Fibroblast of skin of abdomen (primary cell): ENCODE results near the gene PLEKHB2.
A peak's percentile ranks its signal among the peaks of the same experiment; 100 is the strongest.
"Not testable (repeated sequence)": the region's sequence is repeated elsewhere in the genome, so short reads cannot be mapped to it uniquely, and the experiment has no call there.

ENCODE experiments used
- DNase-seq: peaks from one replicate; pipeline ENCODE4 v3.0.0-alpha.2; 2013

PLEKHB2 gene

GRCh38 chr2:131093696-131094462 is 11.3 kb upstream of the PLEKHB2 start:
- DNase-seq = peak; percentile 67

DNA sequence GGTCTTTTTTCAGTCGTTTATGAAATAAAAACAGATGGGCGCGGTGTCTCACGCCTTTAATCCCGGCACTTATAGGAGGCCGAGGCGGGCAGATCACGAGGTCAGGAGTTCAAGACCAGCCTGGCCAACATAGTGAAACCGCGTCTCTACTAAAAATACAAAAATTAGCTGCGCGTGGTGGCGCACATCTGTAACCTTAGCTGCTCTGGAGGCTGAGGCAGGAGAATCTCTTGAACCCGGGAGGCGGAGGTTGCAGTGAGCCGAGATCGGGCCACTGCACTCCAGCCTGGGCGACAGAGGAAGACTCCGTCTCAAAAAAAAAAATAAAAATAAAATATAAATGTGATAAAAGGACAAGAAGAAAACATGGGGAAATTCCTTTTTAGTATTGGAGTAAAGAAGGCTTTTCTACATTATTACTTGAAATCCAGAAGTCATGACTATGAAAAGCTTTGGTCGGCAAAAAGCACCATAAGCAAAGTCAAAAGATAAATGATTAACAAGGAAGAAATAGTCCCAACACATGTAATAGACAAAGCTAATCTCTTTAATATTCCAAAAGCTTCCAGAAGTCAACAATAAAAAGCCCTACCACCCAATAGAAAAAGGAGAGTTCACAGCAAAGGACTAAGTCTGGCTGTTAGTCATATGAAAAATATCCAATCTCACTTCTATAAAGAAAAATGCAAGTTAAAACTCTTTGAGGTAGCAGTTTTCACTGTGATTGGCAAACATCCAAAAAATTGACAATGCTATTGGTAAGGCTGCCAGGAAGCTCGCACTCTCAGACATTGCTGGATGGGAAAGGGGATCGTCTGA is 10.5 kb upstream of the PLEKHB2 start:
- DNase-seq = peak; percentile 29

GRCh38 chr2:131103165-131103564 is 2.0 kb upstream of the PLEKHB2 start:
- no peak for DNase-seq

DNA sequence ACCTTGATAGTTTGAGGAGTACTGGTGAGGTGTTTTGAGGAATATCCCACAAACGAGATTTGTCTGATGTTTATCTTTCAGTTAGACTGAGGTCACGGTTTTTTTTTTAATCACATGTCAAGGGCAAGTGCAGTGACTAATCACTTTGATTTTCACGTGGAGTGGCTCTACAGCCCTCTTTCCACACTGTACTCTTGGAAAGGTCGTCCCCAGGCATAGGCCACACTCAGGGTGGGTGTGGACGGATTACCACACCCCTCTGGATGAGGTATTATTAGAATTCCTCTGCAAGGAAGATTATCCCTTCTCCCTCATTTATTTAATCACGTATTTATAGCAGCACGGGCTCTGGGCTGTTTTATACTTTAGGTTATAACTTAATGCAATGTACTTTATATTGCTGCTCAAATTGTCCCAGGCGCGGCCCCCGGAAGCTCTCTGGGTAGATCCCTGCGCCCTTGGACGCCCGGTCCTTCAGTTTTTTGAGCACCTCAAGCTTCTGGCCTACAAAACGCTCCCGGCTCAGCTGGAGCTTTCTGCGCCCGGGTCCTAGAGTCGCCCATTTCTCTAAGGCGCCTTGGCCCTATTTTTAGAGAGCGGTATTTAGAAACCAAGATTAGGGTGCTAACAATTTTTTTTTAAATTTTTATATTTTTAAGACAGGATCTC is 515 bp upstream of the PLEKHB2 start:
- peak; percentile 79 for DNase-seq

- DNase-seq = peak; percentile 25
Measured at GRCh38 chr2:131105950-131106801, 1.0 kb downstream of the PLEKHB2 start.

DNA sequence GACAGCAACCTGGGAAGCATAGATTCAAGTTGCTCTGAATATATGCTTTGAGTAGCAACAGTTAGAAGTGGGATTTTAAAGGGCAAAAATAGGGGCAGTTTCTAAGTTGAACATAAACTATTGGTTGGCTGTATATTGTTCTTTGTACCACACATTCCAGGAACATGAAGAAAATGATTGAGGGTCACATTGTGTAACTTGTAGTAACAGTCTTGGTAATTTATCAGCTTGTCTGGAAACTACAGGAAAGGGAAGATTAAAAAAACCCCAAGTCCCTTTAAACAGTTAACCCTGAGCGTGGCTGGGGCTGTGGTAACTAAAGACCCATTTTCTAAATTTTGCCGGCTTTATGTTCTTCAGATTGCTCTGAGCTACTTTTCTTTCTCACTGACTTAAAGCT is 7.4 kb downstream of the PLEKHB2 start:
- DNase-seq = peak; percentile 16

- DNase-seq = no peak
Measured at GRCh38 chr2:131113566-131114227, 8.6 kb downstream of the PLEKHB2 start.

- DNase-seq = not testable (repeated sequence)
Measured at GRCh38 chr2:131114950-131115349, 9.8 kb downstream of the PLEKHB2 start.

- DNase-seq = no peak
Measured at GRCh38 chr2:131115752-131116151, 10.6 kb downstream of the PLEKHB2 start.

DNA sequence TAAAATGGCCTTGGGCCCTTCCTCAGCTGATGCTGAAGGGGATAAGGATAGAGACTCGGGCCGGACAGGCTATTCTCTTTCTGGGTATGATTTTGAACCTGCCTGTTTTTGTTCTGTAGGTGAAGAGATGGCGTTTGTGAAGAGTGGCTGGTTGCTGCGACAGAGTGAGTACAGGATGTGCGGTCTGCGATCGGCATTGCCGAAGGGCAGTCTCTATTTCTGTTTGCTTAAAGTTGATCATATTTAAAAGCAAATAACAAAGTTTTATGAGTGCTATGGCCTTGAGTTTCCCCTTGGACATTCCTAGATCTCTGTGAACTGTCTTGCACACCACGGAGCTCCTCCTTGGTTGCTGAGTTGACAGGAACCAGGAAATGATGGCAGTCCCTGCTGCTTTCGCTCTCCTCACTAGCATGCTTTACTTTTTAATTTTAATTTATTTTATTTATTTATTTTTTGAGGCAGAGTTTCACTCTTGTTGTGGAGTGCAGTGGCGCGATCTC is 15.7 kb downstream of the PLEKHB2 start:
- DNase-seq = no peak

DNA sequence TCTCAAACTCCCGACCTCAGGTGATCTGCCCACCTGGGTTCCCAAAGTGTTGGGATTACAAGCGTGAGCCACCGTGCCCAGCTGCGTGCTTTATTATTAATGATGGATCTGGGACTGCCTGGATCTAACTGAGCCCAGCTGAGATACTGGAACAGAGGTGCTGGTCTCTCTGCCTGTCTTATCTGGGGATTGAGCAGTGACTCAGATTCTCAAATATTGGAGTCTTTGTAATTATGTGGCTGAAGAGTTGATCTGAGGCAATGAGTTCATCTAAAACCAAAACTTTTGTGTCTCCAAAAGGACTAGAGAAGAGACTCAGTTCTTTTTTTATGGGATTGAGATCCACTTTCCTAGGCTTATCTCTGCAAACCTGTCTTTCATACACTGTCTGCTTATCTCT is 16.3 kb downstream of the PLEKHB2 start:
- no peak for DNase-seq

GRCh38 chr2:131122496-131122895 is 17.4 kb downstream of the PLEKHB2 start:
- no peak for DNase-seq

- no peak for DNase-seq
Measured at GRCh38 chr2:131123192-131123591, 18.1 kb downstream of the PLEKHB2 start.

GRCh38 chr2:131125195-131125757 is 20.1 kb downstream of the PLEKHB2 start:
- no peak for DNase-seq

DNA sequence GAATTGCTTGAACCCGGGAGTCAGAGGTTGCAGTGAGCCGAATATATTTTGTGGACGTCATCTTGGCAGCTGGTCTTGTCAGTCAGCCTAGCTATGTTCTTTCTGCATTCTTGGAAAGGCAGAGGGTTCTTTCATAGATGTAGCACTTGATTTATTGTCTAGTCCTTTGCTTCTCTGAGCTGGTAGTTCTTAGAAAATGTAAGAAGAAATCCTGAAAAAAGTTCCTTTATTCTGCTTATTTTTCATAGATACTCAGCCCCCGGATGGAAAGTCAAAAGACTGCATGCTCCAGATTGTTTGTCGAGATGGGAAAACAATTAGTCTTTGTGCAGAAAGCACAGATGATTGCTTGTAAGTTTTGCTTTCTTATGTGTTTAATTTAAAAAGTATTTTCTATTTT is 21.3 kb downstream of the PLEKHB2 start:
- DNase-seq = no peak

DNA sequence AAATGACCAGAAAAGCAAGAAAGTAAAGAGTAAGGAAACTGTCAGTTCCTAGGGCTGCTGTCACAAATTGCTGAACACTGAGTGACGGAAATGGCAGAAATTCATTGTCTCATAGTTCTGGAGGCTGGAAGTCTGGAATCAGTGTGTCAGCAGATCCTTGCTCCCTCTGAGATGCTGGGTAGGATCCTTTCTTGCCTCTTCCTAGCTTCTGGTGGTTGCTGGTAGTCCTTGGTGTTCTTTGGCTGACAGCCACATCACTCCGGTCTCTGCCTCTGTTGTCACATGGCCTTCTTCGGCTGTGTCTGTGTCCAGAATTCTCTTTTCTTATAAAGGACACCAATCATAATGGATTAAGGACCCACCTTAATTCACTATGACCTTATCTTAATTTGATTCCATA is 21.9 kb downstream of the PLEKHB2 start:
- DNase-seq = no peak

- no peak for DNase-seq
Measured at GRCh38 chr2:131127981-131128380, 22.8 kb downstream of the PLEKHB2 start.

- DNase-seq = no peak
Measured at GRCh38 chr2:131130298-131130596, 25.1 kb downstream of the PLEKHB2 start.

DNA sequence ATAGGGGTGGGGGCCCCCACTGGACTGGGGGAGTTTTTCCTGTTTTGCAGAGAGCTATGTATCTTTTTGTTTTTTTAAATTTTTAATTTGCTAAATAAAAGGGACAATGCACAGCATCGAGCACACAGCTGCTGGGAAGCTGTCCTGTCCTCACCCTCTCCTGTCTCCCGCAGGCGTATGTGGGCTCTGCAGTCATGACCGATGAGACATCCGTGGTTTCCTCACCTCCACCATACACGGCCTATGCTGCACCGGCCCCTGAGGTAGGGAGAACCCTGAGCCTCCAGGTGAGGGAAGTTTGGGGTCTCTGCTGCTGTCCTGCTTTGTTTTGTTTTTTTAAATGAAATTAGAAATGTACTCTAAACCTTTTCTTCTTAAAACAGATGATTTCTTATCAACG is 27.6 kb downstream of the PLEKHB2 start:
- no peak for DNase-seq

DNA sequence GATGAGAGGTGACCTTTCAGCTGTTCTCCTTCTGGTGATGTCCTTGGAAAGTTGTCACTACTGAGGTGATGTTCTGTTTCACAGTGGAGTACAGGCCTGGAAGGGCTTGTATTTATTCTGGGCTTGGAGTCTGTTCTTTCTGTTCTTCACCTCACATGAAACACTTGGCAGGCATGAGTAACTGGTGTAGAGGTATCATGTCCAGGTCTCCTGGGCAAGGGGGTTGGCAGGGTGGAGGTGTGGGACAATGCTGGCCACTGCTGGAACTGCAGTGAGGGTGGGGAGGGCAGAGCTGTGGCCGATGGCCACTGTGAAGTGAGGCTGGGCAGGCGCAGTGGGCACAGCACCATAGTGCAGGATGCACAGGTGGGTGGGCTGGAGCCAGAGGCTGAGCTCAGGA is 35.4 kb downstream of the PLEKHB2 start:
- DNase-seq = no peak

GRCh38 chr2:131142849-131143248 is 37.7 kb downstream of the PLEKHB2 start:
- DNase-seq = no peak

DNA sequence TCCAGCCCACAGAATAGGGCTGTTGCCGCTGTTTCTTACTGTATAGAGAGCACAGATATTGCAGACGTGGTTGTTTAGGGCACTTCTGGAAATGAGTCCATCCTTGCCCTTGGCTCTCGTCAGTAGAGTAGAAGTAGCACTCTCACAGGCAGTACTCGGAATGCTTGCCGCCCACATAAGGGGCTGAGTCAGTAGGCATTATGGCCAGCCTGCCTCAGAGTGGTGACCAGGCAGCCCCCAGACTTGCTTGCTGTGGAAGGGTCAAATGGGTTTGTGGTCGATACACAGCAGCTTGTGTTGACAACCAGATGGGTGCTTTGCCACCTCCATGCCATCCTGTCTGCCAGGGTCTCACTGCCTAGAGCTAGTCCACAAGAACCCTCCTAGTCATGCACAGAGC is 38.7 kb downstream of the PLEKHB2 start:
- DNase-seq = no peak
